Cardiac fibroblast (primary cell): ENCODE results near the gene HDAC10.
A peak's percentile ranks its signal among the peaks of the same experiment; 100 is the strongest.

Experiments used
- DNase-seq, 2 donors: peaks; one replicate each; pipeline versions ENCODE4 v3.0.0 to v3.0.0-alpha.2; 2010; ENCODE audit warnings: low read depth in 2 of 2
- H3K4me3 ChIP-seq, 2 donors: replicated peaks in 1 of 2; 1 replicate in 1 of 2; 2 replicates in 1 of 2; pipeline ENCODE4 v1.5.1; 2011; ENCODE audit warnings: low read depth in 2 of 2, low read length in 2 of 2, mild to moderate bottlenecking in 2 of 2, moderate library complexity in 1 of 2
- CTCF ChIP-seq: IDR thresholded peaks from one replicate; pipeline ENCODE4 v1.5.1; 2011; ENCODE audit warnings: low read depth, mild to moderate bottlenecking, low read length, inconsistent platforms

HDAC10 gene

GRCh38 chr22:50244420-50245213 is 6.4 kb downstream of the HDAC10 start, which contains the start of gene TUBGCP6:
TUBGCP6 (minus strand) TSS chr22:50245023; CDS start chr22:50244459, 564 bp downstream.
- peak; percentile 90 to 92 for DNase-seq
- TF ChIP-seq CTCF, result peak; percentile 37
- peak within 1 kb of the TSS; percentile 99 for H3K4me3 ChIP-seq

GRCh38 chr22:50243685-50244419 is 7.2 kb downstream of the HDAC10 start:
- H3K4me3 ChIP-seq, result peak overlapping the region; percentile 99
- no peak for DNase-seq
- TF ChIP-seq CTCF, result no peak

GRCh38 chr22:50242406-50242949 is 8.6 kb downstream of the HDAC10 start:
- no peak for DNase-seq
- H3K4me3 ChIP-seq, result peak overlapping the region; percentile 30 to 45
- TF ChIP-seq CTCF, result no peak

- DNase-seq, result no peak
- H3K4me3 ChIP-seq, result no peak overlapping the region
- TF ChIP-seq CTCF, result no peak
These were observed 12.3 kb downstream of the HDAC10 start for GRCh38 chr22:50238755-50239154.

- no peak overlapping the region for H3K4me3 ChIP-seq
- peak; percentile 34 to 45 for DNase-seq
- peak; percentile 56 for TF ChIP-seq CTCF
These were observed 14.2 kb downstream of the HDAC10 start for GRCh38 chr22:50236731-50237409.

GRCh38 chr22:50233223-50233622 is 17.8 kb downstream of the HDAC10 start:
- DNase-seq, result no peak
- no peak overlapping the region for H3K4me3 ChIP-seq
- TF ChIP-seq CTCF, result no peak
